Mucosa of descending colon (tissue), 3 donors: ENCODE data around the gene MT1X. TPM values are rescaled to one million over a fixed set of nuclear protein-coding genes. Genes with fewer than 3 reads are reported as not detected.

ENCODE experiments used
- ATAC-seq: fragments of 200-7000 bp; cut with Tn5 transposase; one replicate; pipeline ENCODE4 v1.9.1; 2020; ENCODE audit warnings: mild to moderate bottlenecking, moderate library complexity
- DNase-seq, 3 donors: peaks; one replicate each; pipeline ENCODE4 v3.0.0-alpha.2; 2020
- H3K36me3 ChIP-seq: fragments of 200-600 bp; one replicate; pipeline ENCODE4 v1.8.0; 2021; ENCODE audit warnings: low read depth, mild to moderate bottlenecking
- H3K4me1 ChIP-seq: fragments of 200-600 bp; one replicate; pipeline ENCODE4 v1.8.0; 2021; ENCODE audit warnings: low read depth, mild to moderate bottlenecking
- H3K4me3 ChIP-seq: fragments of 200-600 bp; one replicate; pipeline ENCODE4 v1.8.0; 2021; ENCODE audit warnings: mild to moderate bottlenecking
- H3K9me3 ChIP-seq: fragments of 200-600 bp; one replicate; pipeline ENCODE4 v1.8.0; 2021; ENCODE audit warnings: mild to moderate bottlenecking
- CTCF ChIP-seq: fragments of 200-600 bp; IDR thresholded peaks from one replicate; pipeline ENCODE4 v1.8.0; 2022; ENCODE audit warnings: antibody characterized with exemption, mild to moderate bottlenecking
- intact Hi-C, 2 donors: fragments of 100-400 bp; cut with DNase I in 1 of 2; cut with micrococcal nuclease in 1 of 2; formaldehyde crosslinking; loops; one replicate each; pipeline versions ENCODE4 v1.11.0 to v1.11.1; 2022; cut with DNase I, micrococcal nuclease
- total RNA-seq, 3 donors: library from RNA; stranded (reverse); fragmentation: NEBNext Ultra II Directional in 2 of 3; extraction: Animal tissue kit (Norgen Biotek cat#: 25700) in 2 of 3; gene quantifications; one replicate each; pipeline versions ENCODE4 v1.2.1 to v1.2.4, GENCODE V29; 2021 to 2023
- donor health status: DM: no; HTN: no; CAD: no; lungs with moderate emphysema.
- donor health status: DM: no; HTN: no; CAD: no.
- donor health status: DM: no; HTN: yes; CAD: no.

Gene MT1X
- total RNA-seq, 3 donors from 2014 or later: 78.3 to 157 (median 84.1) TPM

GRCh38 chr16:56649271-56649670 is 33.0 kb upstream of the MT1X start:
- Histone ChIP-seq H3K4me3 (no peak overlapping the region), H3K36me3 (no peaks in the 10 kb centered on the region), H3K4me1 (peaks cover 11% of the 10 kb centered on the region), H3K9me3 (no peaks in the 10 kb centered on the region)
- intact Hi-C loops: no loop called here
- DNase-seq: no peak
- no peak for TF ChIP-seq CTCF
- ATAC-seq: no peak

- DNase-seq (no peak), ATAC-seq (peak; percentile 79)
- Histone ChIP-seq H3K4me1 (peaks cover 11% of the 10 kb centered on the region), H3K4me3 (no peak overlapping the region), H3K36me3 (no peaks in the 10 kb centered on the region), H3K9me3 (no peaks in the 10 kb centered on the region)
- intact Hi-C loops: no loop called here
- TF ChIP-seq CTCF: no peak
Observed at GRCh38 chr16:56649820-56650219, 32.5 kb upstream of the MT1X start.

GRCh38 chr16:56651586-56651985 is 30.7 kb upstream of the MT1X start, which contains the start of gene MT1B:
TSS of gene MT1B (plus strand) at chr16:56651886. CDS start at chr16:56651954, 68 bp downstream.
- no peak for ATAC-seq
- TF ChIP-seq CTCF: no peak
- no peak for DNase-seq
- H3K4me1 ChIP-seq: peaks cover 11% of the 10 kb centered on the region
- intact Hi-C loops: no loop called here
- H3K9me3 ChIP-seq: no peaks in the 10 kb centered on the region
- no peaks in the 10 kb centered on the region for H3K36me3 ChIP-seq
- H3K4me3 ChIP-seq: no peak within 1 kb of the TSS

GRCh38 chr16:56652600-56652999 is 29.7 kb upstream of the MT1X start:
- Histone ChIP-seq H3K36me3 (no peaks in the 10 kb centered on the region), H3K9me3 (no peaks in the 10 kb centered on the region), H3K4me3 (no peak overlapping the region), H3K4me1 (peaks cover 11% of the 10 kb centered on the region)
- intact Hi-C loops: no loop called here
- no peak for TF ChIP-seq CTCF
- DNase-seq (no peak), ATAC-seq (no peak)

- no peak overlapping the region for H3K4me3 ChIP-seq
- peaks cover 11% of the 10 kb centered on the region for H3K4me1 ChIP-seq
- no peaks in the 10 kb centered on the region for H3K36me3 ChIP-seq
- ATAC-seq (no peak), DNase-seq (no peak)
- TF ChIP-seq CTCF: no peak
- intact Hi-C loops: no loop called here
- no peaks in the 10 kb centered on the region for H3K9me3 ChIP-seq
Observed at GRCh38 chr16:56653218-56653617, 29.1 kb upstream of the MT1X start.
